ENCODE measurements around the gene TUBGCP6.
"Not testable (repeated sequence)": the region's sequence is repeated elsewhere in the genome, so short reads cannot be mapped to it uniquely, and the experiment has no call there.

DNA sequence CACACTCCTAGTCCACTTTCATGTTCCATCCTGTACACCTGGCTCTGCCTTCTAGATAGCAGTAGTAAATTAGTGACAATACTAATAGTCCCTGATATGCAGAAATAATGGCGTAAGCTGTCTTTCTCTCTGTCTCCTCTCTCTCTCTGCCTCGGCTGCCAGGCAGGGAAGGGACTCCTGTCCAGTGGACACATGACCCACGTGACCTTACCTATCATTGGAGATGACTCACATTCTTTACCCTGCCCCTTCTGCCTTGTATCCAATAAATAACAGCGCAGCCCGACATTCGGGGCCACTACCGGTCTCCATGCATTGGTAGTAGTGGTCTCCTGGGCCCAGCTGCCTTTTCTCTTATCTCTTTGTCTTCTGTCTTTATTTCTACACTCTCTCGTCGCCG, 29.0 kb upstream of the TUBGCP6 start:
- TF ChIP-seq POLR2A, CTCF (IDR thresholded peaks at IDR 0.05): not testable (repeated sequence)

All from esophagus squamous epithelium (tissue), 4 donors.